Left ventricle myocardium inferior (tissue), 1 donor: ENCODE data around the gene MRFAP1L1. TPM values are rescaled to one million over a fixed set of nuclear protein-coding genes. Genes with fewer than 3 reads are reported as not detected.

Experiments
- DNase-seq: peaks from one replicate; pipeline ENCODE4 v3.0.0-alpha.2; 2020
- H3K27ac ChIP-seq: fragments of 200-600 bp; replicated peaks from 2 replicates; pipeline ENCODE4 v1.8.0; 2021
- H3K27me3 ChIP-seq: fragments of 200-600 bp; 2 replicates; pipeline ENCODE4 v1.8.0; 2021; ENCODE audit warnings: low read depth
- H3K36me3 ChIP-seq: fragments of 200-600 bp; 2 replicates; pipeline ENCODE4 v1.8.0; 2021
- H3K4me1 ChIP-seq: fragments of 200-600 bp; 2 replicates; pipeline ENCODE4 v1.8.0; 2021
- H3K4me3 ChIP-seq: fragments of 200-600 bp; 2 replicates; pipeline ENCODE4 v1.8.0; 2021; ENCODE audit warnings: mild to moderate bottlenecking, moderate library complexity
- H3K9me3 ChIP-seq: fragments of 200-600 bp; replicated peaks from 2 replicates; pipeline ENCODE4 v1.8.0; 2021
- intact Hi-C: fragments of 100-400 bp; cut with micrococcal nuclease; formaldehyde crosslinking; loops from one replicate; pipeline ENCODE4 v1.11.0; 2022
- total RNA-seq: library from RNA; stranded (reverse); fragmentation: NEBNext Ultra II Directional; extraction: Animal tissue kit (Norgen Biotek cat#: 25700); gene quantifications from one replicate; pipeline ENCODE4 v1.2.1, GENCODE V29; 2021
- TF ChIP-seq, protein P1 (sequence below): fragments of 200-600 bp; IDR thresholded peaks from 2 replicates; pipeline ENCODE4 v1.8.0; 2021; ENCODE audit warnings: antibody characterized with exemption, mild to moderate bottlenecking, borderline replicate concordance
- donor health status: DM: no; HTN: yes; CAD: no; lungs with severe emphysema.

MRFAP1L1 gene
- total RNA-seq, 1 donor from 2014 or later, result 41.5 TPM

- peaks cover 10% of the 10 kb centered on the region for H3K4me1 ChIP-seq
- peaks cover 5% of the 10 kb centered on the region for H3K27me3 ChIP-seq
- no peak overlapping the region for H3K4me3 ChIP-seq
- peak; percentile 76 for DNase-seq
- H3K27ac ChIP-seq, result peak overlapping the region; percentile 72
- TF ChIP-seq, protein P1, sequence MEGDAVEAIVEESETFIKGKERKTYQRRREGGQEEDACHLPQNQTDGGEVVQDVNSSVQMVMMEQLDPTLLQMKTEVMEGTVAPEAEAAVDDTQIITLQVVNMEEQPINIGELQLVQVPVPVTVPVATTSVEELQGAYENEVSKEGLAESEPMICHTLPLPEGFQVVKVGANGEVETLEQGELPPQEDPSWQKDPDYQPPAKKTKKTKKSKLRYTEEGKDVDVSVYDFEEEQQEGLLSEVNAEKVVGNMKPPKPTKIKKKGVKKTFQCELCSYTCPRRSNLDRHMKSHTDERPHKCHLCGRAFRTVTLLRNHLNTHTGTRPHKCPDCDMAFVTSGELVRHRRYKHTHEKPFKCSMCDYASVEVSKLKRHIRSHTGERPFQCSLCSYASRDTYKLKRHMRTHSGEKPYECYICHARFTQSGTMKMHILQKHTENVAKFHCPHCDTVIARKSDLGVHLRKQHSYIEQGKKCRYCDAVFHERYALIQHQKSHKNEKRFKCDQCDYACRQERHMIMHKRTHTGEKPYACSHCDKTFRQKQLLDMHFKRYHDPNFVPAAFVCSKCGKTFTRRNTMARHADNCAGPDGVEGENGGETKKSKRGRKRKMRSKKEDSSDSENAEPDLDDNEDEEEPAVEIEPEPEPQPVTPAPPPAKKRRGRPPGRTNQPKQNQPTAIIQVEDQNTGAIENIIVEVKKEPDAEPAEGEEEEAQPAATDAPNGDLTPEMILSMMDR, result no peak
- intact Hi-C loops, result no loop called here
- no peaks in the 10 kb centered on the region for H3K36me3 ChIP-seq
- no peaks in the 10 kb centered on the region for H3K9me3 ChIP-seq
Measured at GRCh38 chr4:6732441-6733357, 23.0 kb upstream of the MRFAP1L1 start.

DNA sequence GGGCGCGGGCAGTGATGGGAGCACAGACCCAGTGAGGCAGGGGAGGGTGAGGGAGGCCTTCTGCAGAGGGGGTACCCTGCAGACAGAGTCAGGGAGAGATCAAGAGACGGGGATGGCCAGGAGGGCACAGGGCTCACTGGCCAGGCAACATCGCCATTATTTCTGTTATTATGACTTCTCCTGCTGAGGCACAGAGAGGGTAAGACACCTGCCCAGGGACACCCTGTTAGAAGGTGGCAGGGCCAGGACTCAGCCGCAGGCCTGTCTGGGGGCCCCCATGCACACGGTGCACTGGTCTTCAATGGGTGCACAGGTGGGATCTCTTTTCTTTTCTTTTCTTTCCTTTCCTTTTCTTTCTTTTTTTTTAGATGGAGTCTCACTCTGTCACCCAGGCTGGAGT, 22.1 kb upstream of the MRFAP1L1 start:
- Histone ChIP-seq H3K9me3 (no peaks in the 10 kb centered on the region), H3K27ac (no peak overlapping the region), H3K27me3 (peaks cover 5% of the 10 kb centered on the region), H3K4me1 (peaks cover 10% of the 10 kb centered on the region), H3K4me3 (no peak overlapping the region), H3K36me3 (no peaks in the 10 kb centered on the region)
- DNase-seq, result no peak
- intact Hi-C loops, result no loop called here
- TF ChIP-seq, protein P1, result no peak

- Histone ChIP-seq H3K27me3 (peaks cover 5% of the 10 kb centered on the region), H3K27ac (no peak overlapping the region), H3K36me3 (no peaks in the 10 kb centered on the region), H3K9me3 (no peaks in the 10 kb centered on the region), H3K4me3 (no peak overlapping the region), H3K4me1 (peaks cover 10% of the 10 kb centered on the region)
- intact Hi-C loops, result no loop called here
- no peak for DNase-seq
- TF ChIP-seq, protein P1, result no peak
Measured at GRCh38 chr4:6731318-6731675, 21.6 kb upstream of the MRFAP1L1 start.

DNA sequence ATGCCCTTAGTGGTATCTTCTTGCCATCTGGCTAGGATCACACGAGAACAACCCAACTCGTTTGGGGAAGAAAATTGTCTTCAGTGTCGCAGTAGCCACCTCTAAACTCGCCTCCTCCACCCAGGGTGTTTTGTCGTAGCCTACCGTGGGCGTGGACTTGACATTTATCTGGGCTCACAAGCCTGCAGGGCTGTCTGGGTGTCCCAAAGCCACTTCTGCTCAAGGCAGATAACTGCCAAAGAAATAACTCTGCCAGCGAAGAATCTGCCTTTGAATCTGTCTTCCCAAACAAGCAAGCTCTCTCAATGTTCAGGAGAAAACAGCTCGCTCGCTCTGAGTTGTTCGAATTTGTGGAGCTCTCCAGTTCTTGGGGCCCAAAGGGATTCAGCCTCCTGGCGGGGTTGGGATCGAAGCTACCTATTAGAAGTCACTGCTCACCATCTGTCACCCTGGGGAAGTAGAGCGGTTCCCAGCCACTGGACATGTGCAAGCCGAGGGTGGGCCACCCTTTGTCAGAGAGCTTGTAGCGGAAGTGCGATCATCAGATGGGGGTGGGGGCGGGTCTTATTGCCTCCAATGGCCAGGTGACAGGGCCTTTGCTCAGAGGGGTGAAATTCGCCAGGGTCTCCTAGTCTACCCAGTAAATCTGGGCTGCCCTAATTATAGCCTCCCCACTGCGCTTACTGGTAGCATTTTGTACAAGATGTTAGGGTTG, 21.1 kb upstream of the MRFAP1L1 start:
- H3K27me3 ChIP-seq, result peaks cover 5% of the 10 kb centered on the region
- H3K27ac ChIP-seq, result peak overlapping the region; percentile 42
- intact Hi-C loops, result no loop called here
- no peaks in the 10 kb centered on the region for H3K36me3 ChIP-seq
- DNase-seq, result no peak
- no peaks in the 10 kb centered on the region for H3K9me3 ChIP-seq
- TF ChIP-seq, protein P1, result no peak
- no peak overlapping the region for H3K4me3 ChIP-seq
- peaks cover 10% of the 10 kb centered on the region for H3K4me1 ChIP-seq

- H3K27ac ChIP-seq, result no peak overlapping the region
- intact Hi-C loops, result loop anchor here (10.0 kb wide), 1 partner anchor 326 kb away; no protein-coding TSS in a partner anchor
- no peaks in the 10 kb centered on the region for H3K36me3 ChIP-seq
- TF ChIP-seq, protein P1, result no peak
- DNase-seq, result no peak
- H3K4me3 ChIP-seq, result no peak overlapping the region
- peaks cover 10% of the 10 kb centered on the region for H3K4me1 ChIP-seq
- no peaks in the 10 kb centered on the region for H3K9me3 ChIP-seq
- H3K27me3 ChIP-seq, result peaks cover 5% of the 10 kb centered on the region
Measured at GRCh38 chr4:6728320-6729029, 18.8 kb upstream of the MRFAP1L1 start.
